ENCODE results near the gene CUX1. TPM values are rescaled to one million over a fixed set of nuclear protein-coding genes. Genes with fewer than 3 reads are reported as not detected.
A peak's percentile ranks its signal among the peaks of the same experiment; 100 is the strongest.

Gene CUX1
- total and polyA plus RNA-seq, 10 of the 15 experiments (the other 5 are each of a cell fraction or from before 2014, with no cell fraction given) = 6.1 to 48.6 (median 25.9) TPM

GRCh38 chr7:101804088-101804963, 13.1 kb upstream of the CUX1 start (continued):
- TF ChIP-seq TAF1 (IDR thresholded peaks at IDR 0.05; ENCODE audit: borderline replicate concordance, low read depth, low read length) = no peak
- TF ChIP-seq LARP7 (IDR thresholded peaks at IDR 0.05) = no peak

GRCh38 chr7:101804967-101805366, 12.5 kb upstream of the CUX1 start:
- DNase-seq (ENCODE audit: low read depth, low spot score) (no peak), FAIRE-seq (no peak), ATAC-seq (peak; percentile 65)
- intact Hi-C loops (cut with micrococcal nuclease; ENCODE audit: unreplicated experiment) (no loop called here), in situ Hi-C loops (cut with MboI) (no loop called here)
- Histone ChIP-seq H3K4me1 (ENCODE audit: control insufficient read depth, insufficient read depth, low read length) (peaks cover 5% of the 10 kb centered on the region; the same call in 1 of the 2 replicates), H3K9me3 (replicated peaks; ENCODE audit: control insufficient read depth, insufficient read depth, low read length) (no peaks in the 10 kb centered on the region), H2AFZ (ENCODE audit: control insufficient read depth, low read depth, low read length) (no peak overlapping the region), H3K9ac (ENCODE audit: control insufficient read depth, insufficient read depth, low read length) (no peak overlapping the region), H3K36me3 (ENCODE audit: control insufficient read depth in 2 of 2, insufficient read depth in 2 of 2, low read length in 1 of 2) (no peaks in the 10 kb centered on the region), H4K20me1 (ENCODE audit: control insufficient read depth, insufficient read depth) (no peaks in the 10 kb centered on the region), H3K79me2 (ENCODE audit: control insufficient read depth, insufficient read depth, low read length) (no peaks in the 10 kb centered on the region), H3K4me2 (ENCODE audit: control insufficient read depth, insufficient read depth) (no peak overlapping the region), H3K27me3 (replicated peaks in 1 of 2; ENCODE audit: control insufficient read depth in 2 of 2, insufficient read depth in 2 of 2, low read length in 1 of 2) (peaks cover 2 to 4% of the 10 kb centered on the region in 2 experiments; a peak in 2 of 4 replicates), H3K4me3 (no peak overlapping the region), H3K27ac (ENCODE audit: control insufficient read depth, insufficient read depth) (no peak overlapping the region)
- POLR2A ChIA-PET = no interaction called here
- CTCF ChIA-PET = interaction anchor here (1.1 to 1.5 kb wide), 3 partner anchors 9 to 206 kb away, joined by 3 read pairs; no protein-coding TSS in a partner anchor
- SMC1A ChIA-PET (ENCODE audit: uncharacterized antibody, unreplicated experiment) = no interaction called here
- TF ChIP-seq ETV6 (conservative IDR thresholded peaks at IDR 0.05 in 1 of 2, IDR thresholded peaks at IDR 0.05 in 1 of 2; ENCODE audit: borderline replicate concordance in 1 of 2, low read depth in 1 of 2) = no peak
- no peak for TF ChIP-seq SMAD5 (IDR thresholded peaks at IDR 0.05; ENCODE audit: low read depth)
- no peak for TF ChIP-seq JUNB (IDR thresholded peaks at IDR 0.05)
- no peak for TF ChIP-seq ZNF592 (IDR thresholded peaks at IDR 0.05)
- no peak for TF ChIP-seq ZNF384 (IDR thresholded peaks at IDR 0.05; ENCODE audit: borderline replicate concordance, low read depth, low read length)
- peak in 2 of 3 experiments; percentile 26 to 42; a peak in 4 of 6 replicates for TF ChIP-seq CTCF (IDR thresholded peaks at IDR 0.05 in 2 of 3, conservative IDR thresholded peaks at IDR 0.05 in 1 of 3; ENCODE audit: control insufficient read depth in 2 of 3, extremely low read depth in 1 of 3, insufficient read depth in 1 of 3, low read depth in 3 of 3, low read length in 3 of 3)
- no peak for TF ChIP-seq KAT2A (conservative IDR thresholded peaks at IDR 0.05; ENCODE audit: control insufficient read depth, low read depth, low read length)
- WGBS (ENCODE audit: insufficient coverage, insufficient replicate concordance, low lambda C conversion rate, missing lambda C conversion rate) = 43% methylated on average over 10 of the region's 10 CpGs
- RAD21 ChIA-PET (ENCODE audit: unreplicated experiment) = no interaction called here
- BruUV-seq (replicated peaks) = no TSS peak
